Melanocyte of skin (primary cell): Measurements from ENCODE around the gene TUSC2. TPM values are rescaled to one million over a fixed set of nuclear protein-coding genes. Genes with fewer than 3 reads are reported as not detected.

Experiments used
- total RNA-seq, 2 donors: library from RNA; depleted of rRNA; stranded (reverse); fragments of >200 nt; gene quantifications; 2 replicates each; pipeline ENCODE4 v1.2.3, GENCODE V29; 2012

Gene TUSC2, protein sequence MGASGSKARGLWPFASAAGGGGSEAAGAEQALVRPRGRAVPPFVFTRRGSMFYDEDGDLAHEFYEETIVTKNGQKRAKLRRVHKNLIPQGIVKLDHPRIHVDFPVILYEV
- 10 to 100 TPM; 19.3 to 24.1 TPM for total RNA-seq

GRCh38 chr3:50327943-50328691 is at the start of gene TUSC2:
TUSC2 (minus strand) TSS chr3:50328223; CDS start chr3:50328099, 124 bp downstream.

DNA sequence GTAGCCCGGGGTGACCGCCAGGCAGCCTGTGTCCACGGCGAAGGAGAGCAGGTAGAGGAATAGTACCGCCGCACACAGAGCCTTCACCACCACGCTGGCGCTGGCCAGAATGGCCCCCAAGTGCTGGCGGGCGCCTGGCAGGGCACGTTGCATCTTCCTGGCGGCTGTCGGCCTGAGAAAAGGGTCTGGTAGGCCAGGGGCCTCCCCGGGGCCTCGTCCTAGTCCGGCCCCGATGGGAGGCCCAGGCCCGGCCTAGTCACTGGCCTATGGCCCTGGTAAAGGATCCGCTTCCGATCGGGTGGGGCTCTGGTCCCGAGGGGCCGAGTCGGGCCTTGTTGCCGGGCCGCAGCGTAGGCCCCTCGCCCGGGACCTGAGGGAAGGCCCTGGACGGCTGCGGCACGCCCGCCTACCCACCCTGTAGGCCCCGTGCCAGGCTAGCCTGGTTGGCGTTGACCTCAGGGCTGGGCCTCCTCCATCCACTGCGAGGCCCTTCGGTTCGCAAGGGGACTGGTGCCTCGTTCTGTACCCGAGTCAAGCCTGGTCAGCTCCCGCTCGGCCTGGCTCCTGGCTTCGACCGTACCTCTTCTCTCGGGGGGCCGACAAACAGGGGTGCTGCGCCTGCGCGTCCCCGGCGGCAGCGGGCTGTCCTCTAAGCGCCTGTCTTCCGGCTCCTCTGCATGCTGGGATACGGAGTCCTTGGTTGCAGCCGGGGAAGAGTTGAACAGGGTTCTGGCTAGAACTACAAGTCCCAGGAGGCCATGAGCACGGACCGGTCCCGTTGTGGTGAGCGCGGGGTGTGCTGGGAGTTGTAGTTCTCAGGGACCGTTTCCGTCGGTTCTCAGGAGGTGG is 31.1 kb upstream of the TUSC2 start, which contains the start of gene TMEM115:
Gene TMEM115, minus strand, starts transcription at position 611 of the 849 bp plus-strand sequence. Its CDS starts 458 bp downstream, at position 153.

GRCh38 chr3:50350527-50351322 is 22.7 kb upstream of the TUSC2 start, which contains the start of the genes CYB561D2 and NPRL2:
CYB561D2 (plus strand) TSS chr3:50350862; CDS start chr3:50351434, 572 bp downstream.
NPRL2 (minus strand) TSS chr3:50350775; CDS start chr3:50350652, 123 bp downstream.

GRCh38 chr3:50345586-50346234 is 17.7 kb upstream of the TUSC2 start, which contains the start of gene ZMYND10:
ZMYND10 (minus strand) TSS chr3:50345732; CDS start chr3:50345579, 153 bp downstream.

GRCh38 chr3:50340448-50341329 is 12.7 kb upstream of the TUSC2 start, which contains the start of gene RASSF1:
RASSF1 (minus strand) TSS chr3:50340836; CDS start chr3:50340805, 31 bp downstream.

GRCh38 chr3:50322386-50323091 is 5.5 kb downstream of the TUSC2 start, which contains the start of gene HYAL2:
HYAL2 (minus strand) TSS chr3:50322745; CDS start chr3:50320489, 2,256 bp downstream.

GRCh38 chr3:50303013-50303815 is 24.8 kb downstream of the TUSC2 start, which contains the start of gene HYAL1:
HYAL1 (minus strand) TSS chr3:50303574; CDS start chr3:50302956, 618 bp downstream.

GRCh38 chr3:50298836-50299637 is 29.0 kb downstream of the TUSC2 start, which contains the start of the genes HYAL3 and NAA80:
HYAL3 (minus strand) TSS chr3:50299405; CDS start chr3:50295602, 3,803 bp downstream.
NAA80 (minus strand) TSS chr3:50299405; CDS start chr3:50297463, 1,942 bp downstream.

DNA sequence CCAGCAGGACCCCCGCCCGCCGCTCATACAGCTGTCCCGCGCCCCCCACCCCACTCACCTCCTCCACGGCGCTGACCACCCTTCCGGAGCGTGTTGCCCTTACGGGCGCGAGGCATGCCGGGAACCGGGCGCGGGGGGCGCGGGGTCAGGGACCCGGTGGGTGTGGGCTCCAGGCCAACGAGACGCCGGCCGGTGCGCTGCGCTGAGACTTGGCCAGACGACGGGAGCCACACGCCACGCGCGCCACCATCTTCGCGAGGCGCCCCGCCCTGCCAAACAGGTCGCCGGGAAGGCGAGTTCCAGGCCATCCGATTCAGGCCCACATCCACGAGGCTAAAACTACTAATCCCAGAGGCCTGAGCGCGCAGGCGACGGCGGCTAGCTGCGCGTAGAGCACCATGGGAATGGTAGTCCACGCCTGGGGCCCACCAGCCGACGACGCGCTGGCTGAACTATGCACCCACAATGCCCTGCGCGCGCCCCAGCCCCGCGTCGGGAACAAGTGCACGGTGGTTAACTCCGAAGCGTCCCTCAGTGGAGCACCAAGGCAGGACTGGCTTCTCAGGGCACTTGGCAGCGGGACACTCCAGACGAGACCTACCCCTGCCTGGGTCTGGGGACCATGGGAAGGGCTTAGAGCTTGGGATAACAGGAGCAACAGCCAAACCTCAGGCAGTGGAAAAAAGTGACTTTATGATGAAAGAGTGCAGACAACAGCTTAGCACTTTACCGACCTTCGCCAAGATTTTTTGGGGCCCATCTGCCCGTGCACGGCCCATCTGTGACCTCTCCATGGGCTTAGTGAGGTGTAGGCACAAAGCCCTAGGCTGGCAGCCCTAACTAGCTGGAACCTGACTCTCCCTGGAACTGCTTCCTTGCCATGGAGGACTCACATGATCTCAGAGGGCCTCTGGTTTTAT is 35.6 kb downstream of the TUSC2 start, which contains the start of gene IFRD2:
Gene IFRD2, minus strand, starts transcription at position 271 of the 920 bp plus-strand sequence. Its CDS starts 155 bp downstream, at position 116.

DNA sequence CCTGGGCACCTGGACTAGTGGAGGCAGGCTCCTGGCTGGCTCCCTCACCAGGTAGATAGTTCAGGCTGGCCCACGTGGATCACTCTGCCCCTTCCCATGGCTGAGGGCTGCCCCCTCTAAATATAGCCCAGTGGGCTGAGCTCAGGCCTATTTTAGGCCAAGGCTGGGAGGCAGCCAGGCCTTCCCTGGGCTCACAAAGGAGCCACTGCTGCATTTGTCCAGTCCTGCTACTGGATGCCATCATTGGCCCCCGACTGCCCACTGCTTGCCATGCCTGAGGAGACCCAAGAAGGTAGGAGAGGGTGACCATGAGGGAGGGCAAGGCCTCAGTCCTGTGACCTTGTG is 49.2 kb downstream of the TUSC2 start, which contains the start of gene LSMEM2:
Gene LSMEM2, plus strand, starts transcription at position 208 of the 345 bp plus-strand sequence. Its CDS starts 27 bp downstream, at position 235.

Other genes with a start within 250 kb of the TUSC2 start
- 100 to 1,000 TPM; 125 to 126 TPM for gene RBM5, start 239.3 kb downstream of the TUSC2 start, total RNA-seq
- gene SEMA3F, start 172.9 kb downstream of the TUSC2 start, total RNA-seq, result under 1 TPM in 1 of 2 donors, not detected in 1; under 0.01 TPM
- not detected for gene GNAT1, start 136.6 kb downstream of the TUSC2 start, total RNA-seq
- not detected for gene SLC38A3, start 123.0 kb downstream of the TUSC2 start, total RNA-seq
- 100 to 1,000 TPM; 195 to 230 TPM for gene GNAI2, start 92.0 kb downstream of the TUSC2 start, total RNA-seq
- 1 to 10 TPM; 3.8 to 5.3 TPM for gene SEMA3B, start 59.1 kb downstream of the TUSC2 start, total RNA-seq
- not detected for gene LSMEM2, start 49.1 kb downstream of the TUSC2 start, total RNA-seq
- 100 to 1,000 TPM in 1 of 2 donors, 10 to 100 TPM in 1; 63.7 to 120 TPM for gene IFRD2, start 35.8 kb downstream of the TUSC2 start, total RNA-seq
- 1 to 10 TPM; 5.2 to 6.0 TPM for gene HYAL3, start 28.8 kb downstream of the TUSC2 start, total RNA-seq
- gene NAA80, start 28.8 kb downstream of the TUSC2 start, total RNA-seq, result 1 to 10 TPM; 4.7 to 5.9 TPM
- 1 to 10 TPM in 1 of 2 donors, under 1 TPM in 1; 0.67 to 1.4 TPM for gene HYAL1, start 24.6 kb downstream of the TUSC2 start, total RNA-seq
- 10 to 100 TPM; 47.1 to 53.6 TPM for gene HYAL2, start 5.5 kb downstream of the TUSC2 start, total RNA-seq
- 10 to 100 TPM; 21.3 to 31.0 TPM for gene RASSF1, start 12.6 kb upstream of the TUSC2 start, total RNA-seq
- under 1 TPM; 0.67 to 0.69 TPM for gene ZMYND10, start 17.5 kb upstream of the TUSC2 start, total RNA-seq
- gene NPRL2, start 22.6 kb upstream of the TUSC2 start, total RNA-seq, result 10 to 100 TPM; 24.0 to 24.1 TPM
- gene CYB561D2, start 22.6 kb upstream of the TUSC2 start, total RNA-seq, result 10 to 100 TPM; 16.5 to 31.6 TPM
- gene TMEM115, start 31.3 kb upstream of the TUSC2 start, total RNA-seq, result 10 to 100 TPM; 54.0 to 72.9 TPM
- not detected for gene CACNA2D2, start 175.4 kb upstream of the TUSC2 start, total RNA-seq
- 10 to 100 TPM in 1 of 2 donors, 1 to 10 TPM in 1; 7.7 to 14.8 TPM for gene C3orf18, start 239.5 kb upstream of the TUSC2 start, total RNA-seq
- 1 to 10 TPM; 6.0 to 6.2 TPM for gene HEMK1, start 241.3 kb upstream of the TUSC2 start, total RNA-seq